Kidney (tissue), 14 donors: ENCODE data around the gene KIAA0232. TPM values are rescaled to one million over a fixed set of nuclear protein-coding genes. Genes with fewer than 3 reads are reported as not detected.

Source experiments
- DNase-seq, 5 donors: peaks; one replicate each; pipeline ENCODE4 v3.0.0-alpha.2; 2013 to 2020
- FAIRE-seq: peaks from 2 replicates; lab custom pipeline; 2012; peaks lifted over from hg19 to GRCh38; lab: Jason Lieb, UNC
- H3K27ac ChIP-seq, 2 donors: one replicate each; pipeline ENCODE4 v1.7.0; 2013; ENCODE audit warnings: low read depth in 2 of 2, low read length in 2 of 2, inconsistent platforms in 1 of 2
- H3K27me3 ChIP-seq: one replicate; pipeline ENCODE4 v1.7.1; 2013; ENCODE audit warnings: low read length, inconsistent platforms; ENCODE audit not compliant: control insufficient read depth, insufficient read depth
- H3K36me3 ChIP-seq, 3 donors: one replicate each; pipeline versions ENCODE4 v1.7.0 to v1.7.1; 2013; ENCODE audit warnings: low read length in 3 of 3, control low read depth in 1 of 3, inconsistent platforms in 1 of 3; ENCODE audit not compliant: insufficient read depth in 3 of 3, control insufficient read depth in 2 of 3
- H3K4me1 ChIP-seq, 3 donors: one replicate each; pipeline versions ENCODE4 v1.7.0 to v1.7.1; 2013; ENCODE audit warnings: low read length in 3 of 3, inconsistent platforms in 1 of 3, low read depth in 1 of 3; ENCODE audit not compliant: control insufficient read depth in 2 of 3, insufficient read depth in 2 of 3
- H3K4me3 ChIP-seq, 3 donors: one replicate each; pipeline versions ENCODE4 v1.7.0 to v1.8.1; 2013; ENCODE audit warnings: low read length in 3 of 3, control low read depth in 1 of 3, inconsistent platforms in 1 of 3
- H3K9ac ChIP-seq, 3 donors: one replicate each; pipeline versions ENCODE4 v1.7.0 to v1.7.1; 2013; ENCODE audit warnings: low read length in 3 of 3, control low read depth in 1 of 3, inconsistent platforms in 1 of 3
- H3K9me3 ChIP-seq, 3 donors: one replicate each; pipeline versions ENCODE4 v1.7.0 to v1.7.1; 2013; ENCODE audit warnings: low read length in 3 of 3, control low read depth in 1 of 3, inconsistent platforms in 1 of 3; ENCODE audit not compliant: control insufficient read depth in 2 of 3, insufficient read depth in 1 of 3
- CTCF ChIP-seq: IDR thresholded peaks from 3 replicates; pipeline ENCODE4 v1.5.1; 2012; ENCODE audit warnings: mild to moderate bottlenecking, moderate library complexity, borderline replicate concordance; ENCODE audit not compliant: insufficient read depth; ENCODE audit errors: extremely low read depth
- intact Hi-C: fragments of 100-400 bp; cut with DNase I; formaldehyde crosslinking; loops from one replicate; pipeline ENCODE4 v1.11.1; 2022
- polyA plus RNA-seq: library from polyadenylated mRNA; stranded (reverse); fragments of 350-450 nt; fragmentation: Illumina TruSeq; extraction: RNeasy Lipid Tissue Mini Kit (QIAGEN cat#74804); gene quantifications from one replicate; pipeline ENCODE4 v1.2.3, GENCODE V29; 2014; ENCODE audit warnings: low read depth, low replicate concordance; ENCODE audit not compliant: insufficient read depth
- total RNA-seq: library from RNA; stranded (reverse); fragmentation: NEBNext Ultra II Directional; extraction: Animal tissue kit (Norgen Biotek cat#: 25700); gene quantifications from one replicate; pipeline ENCODE4 v1.2.1, GENCODE V29; 2021
- donor health status: control.
- donor health status: control.
- donor health status: control.
- donor health status: control.
- donor health status: control.
- donor health status: DM: yes; HTN: yes; CAD: no.
- donor health status: Normal renal cell carcinoma (clear cell type).

The KIAA0232 gene
- total and polyA plus RNA-seq, 2 donors from 2014 or later: 14.0 to 39.9 TPM

GRCh38 chr4:6773106-6773505, 9.4 kb upstream of the KIAA0232 start:
- H3K4me3 ChIP-seq: no peak overlapping the region
- no peak overlapping the region for H3K9ac ChIP-seq
- intact Hi-C loops: no loop called here
- no peaks in the 10 kb centered on the region for H3K27me3 ChIP-seq
- H3K4me1 ChIP-seq: peaks cover 0 to 7% (median 4%) of the 10 kb centered on the region in 3 donors
- no peak for TF ChIP-seq CTCF
- FAIRE-seq (no peak), DNase-seq (peak in 3 of 5 donors; percentile 19 to 66 (median 53))
- no peaks in the 10 kb centered on the region for H3K36me3 ChIP-seq
- H3K27ac ChIP-seq: no peak overlapping the region
- no peaks in the 10 kb centered on the region for H3K9me3 ChIP-seq

- TF ChIP-seq CTCF: no peak
- H3K9ac ChIP-seq: no peak overlapping the region
- H3K27ac ChIP-seq: no peak overlapping the region
- H3K36me3 ChIP-seq: no peaks in the 10 kb centered on the region
- H3K27me3 ChIP-seq: no peaks in the 10 kb centered on the region
- FAIRE-seq: no peak
- H3K9me3 ChIP-seq: no peaks in the 10 kb centered on the region
- DNase-seq: no peak
- intact Hi-C loops: no loop called here
- no peak overlapping the region for H3K4me3 ChIP-seq
- peaks cover 0 to 7% (median 4%) of the 10 kb centered on the region in 3 donors for H3K4me1 ChIP-seq
Measured at GRCh38 chr4:6773616-6774540, 8.6 kb upstream of the KIAA0232 start.

- no peak for DNase-seq
- Histone ChIP-seq H3K4me1 (peaks cover 0 to 7% (median 4%) of the 10 kb centered on the region in 3 donors), H3K27ac (no peak overlapping the region), H3K36me3 (no peaks in the 10 kb centered on the region), H3K27me3 (no peaks in the 10 kb centered on the region), H3K9me3 (no peaks in the 10 kb centered on the region), H3K9ac (no peak overlapping the region), H3K4me3 (no peak overlapping the region)
- no peak for FAIRE-seq
- intact Hi-C loops: no loop called here
- TF ChIP-seq CTCF: no peak
Measured at GRCh38 chr4:6775746-6776145, 6.8 kb upstream of the KIAA0232 start.
